HG02798 (cell line): ENCODE results near the gene DDIT3.
A peak's percentile ranks its signal among the peaks of the same experiment; 100 is the strongest.
"Not testable (repeated sequence)": the region's sequence is repeated elsewhere in the genome, so short reads cannot be mapped to it uniquely, and the experiment has no call there.

Source experiments
- ATAC-seq: cut with Tn5 transposase; IDR thresholded peaks from one replicate; pipeline ENCODE4 v1.9.1; 2021; ENCODE audit warnings: mild to moderate bottlenecking; ENCODE audit not compliant: unreplicated experiment, poor library complexity

Gene DDIT3

DNA sequence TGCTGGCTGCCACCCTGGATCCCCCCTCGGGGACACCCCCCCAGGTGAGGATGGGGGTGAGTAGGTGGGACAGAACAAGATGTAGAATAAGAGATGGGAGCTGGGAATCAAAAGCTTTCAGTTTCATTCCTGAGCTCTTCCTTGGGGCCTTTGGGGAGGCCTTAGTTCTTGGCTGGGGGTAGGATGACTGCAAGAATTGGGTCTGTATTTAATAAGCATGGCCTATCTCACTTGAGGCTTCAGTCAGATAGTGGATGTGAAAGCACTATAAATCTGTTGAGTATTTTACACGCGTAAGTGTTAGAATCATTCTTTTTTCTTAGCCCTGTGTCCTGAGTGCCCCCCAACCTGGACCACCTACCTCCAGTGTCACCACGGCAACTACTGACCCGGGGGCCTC lies 6.9 kb upstream of the DDIT3 start:
- ATAC-seq = no peak

DNA sequence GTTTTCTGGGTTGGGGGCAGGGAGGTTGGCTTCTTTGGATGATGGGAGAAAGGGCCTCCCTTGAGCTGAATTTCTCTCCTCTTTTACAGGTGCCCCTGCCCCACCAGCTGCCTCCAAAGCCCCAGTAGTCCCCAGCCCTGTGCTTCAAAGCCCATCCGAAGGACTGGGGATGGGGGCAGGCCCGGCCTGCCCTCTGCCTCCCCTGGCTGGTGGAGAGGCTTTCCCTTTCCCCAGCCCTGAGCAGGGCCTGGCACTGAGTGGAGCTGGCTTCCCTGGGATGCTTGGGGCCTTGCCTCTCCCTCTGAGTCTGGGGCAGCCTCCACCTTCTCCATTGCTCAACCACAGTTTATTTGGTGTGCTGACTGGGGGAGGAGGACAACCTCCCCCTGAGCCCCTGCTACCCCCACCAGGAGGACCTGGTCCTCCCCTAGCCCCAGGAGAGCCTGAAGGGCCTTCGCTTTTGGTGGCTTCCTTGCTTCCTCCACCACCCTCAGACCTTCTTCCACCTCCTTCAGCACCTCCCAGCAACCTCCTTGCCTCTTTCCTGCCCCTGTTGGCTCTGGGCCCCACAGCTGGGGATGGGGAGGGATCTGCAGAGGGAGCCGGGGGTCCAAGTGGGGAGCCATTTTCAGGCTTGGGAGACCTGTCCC lies 6.3 kb upstream of the DDIT3 start:
- no peak for ATAC-seq

DNA sequence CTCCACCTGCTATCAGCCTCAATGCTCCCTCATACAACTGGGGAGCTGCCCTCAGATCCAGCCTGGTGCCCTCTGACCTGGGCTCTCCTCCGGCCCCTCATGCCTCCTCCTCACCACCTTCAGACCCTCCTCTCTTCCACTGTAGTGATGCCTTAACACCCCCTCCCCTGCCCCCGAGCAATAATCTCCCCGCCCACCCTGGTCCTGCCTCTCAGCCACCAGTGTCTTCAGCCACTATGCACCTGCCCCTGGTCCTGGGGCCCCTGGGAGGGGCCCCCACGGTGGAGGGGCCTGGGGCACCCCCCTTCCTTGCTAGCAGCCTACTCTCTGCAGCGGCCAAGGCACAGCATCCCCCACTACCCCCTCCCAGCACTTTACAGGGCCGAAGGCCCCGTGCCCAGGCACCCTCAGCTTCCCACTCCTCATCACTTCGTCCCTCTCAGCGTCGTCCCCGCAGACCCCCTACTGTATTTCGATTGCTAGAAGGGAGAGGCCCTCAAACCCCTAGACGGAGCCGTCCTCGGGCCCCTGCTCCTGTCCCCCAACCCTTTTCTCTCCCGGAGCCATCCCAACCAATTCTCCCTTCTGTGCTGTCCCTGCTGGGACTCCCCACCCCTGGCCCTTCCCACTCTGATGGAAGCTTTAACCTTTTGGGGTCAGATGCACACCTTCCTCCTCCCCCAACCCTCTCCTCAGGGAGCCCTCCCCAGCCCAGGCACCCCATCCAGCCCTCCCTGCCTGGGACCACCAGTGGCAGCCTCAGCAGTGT lies 5.5 kb upstream of the DDIT3 start:
- no peak for ATAC-seq

DNA sequence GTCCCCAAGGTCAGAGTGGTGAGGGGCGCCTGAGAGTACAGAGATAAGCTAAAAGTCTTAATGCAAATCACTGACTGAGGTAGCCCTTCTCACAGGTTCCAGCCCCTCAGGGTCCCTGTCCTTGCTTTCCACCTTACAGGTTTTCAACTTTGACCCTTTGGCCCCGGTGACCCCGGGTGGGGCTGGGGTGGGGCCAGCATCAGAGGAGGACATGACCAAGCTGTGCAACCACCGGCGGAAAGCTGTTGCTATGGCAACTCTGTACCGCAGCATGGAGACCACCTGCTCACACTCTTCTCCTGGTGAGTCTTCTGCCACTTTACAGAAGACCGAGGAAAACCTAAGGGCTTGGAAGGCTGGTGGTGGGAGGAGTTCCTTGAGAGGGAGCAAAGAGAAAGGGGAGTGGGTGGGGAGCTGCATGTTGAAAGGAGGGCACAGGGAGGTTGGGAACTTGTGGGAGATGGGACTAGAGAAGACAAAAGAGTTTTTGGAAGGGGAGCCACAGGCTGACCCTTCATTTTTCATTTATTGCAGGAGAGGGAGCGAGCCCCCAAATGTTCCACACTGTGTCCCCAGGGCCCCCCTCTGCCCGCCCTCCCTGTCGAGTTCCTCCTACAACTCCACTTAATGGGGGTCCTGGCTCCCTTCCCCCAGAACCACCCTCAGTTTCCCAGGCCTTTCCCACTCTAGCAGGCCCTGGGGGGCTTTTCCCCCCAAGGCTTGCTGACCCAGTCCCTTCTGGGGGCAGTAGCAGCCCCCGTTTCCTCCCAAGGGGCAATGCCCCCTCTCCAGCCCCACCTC lies 4.7 kb upstream of the DDIT3 start:
- ATAC-seq = no peak

DNA sequence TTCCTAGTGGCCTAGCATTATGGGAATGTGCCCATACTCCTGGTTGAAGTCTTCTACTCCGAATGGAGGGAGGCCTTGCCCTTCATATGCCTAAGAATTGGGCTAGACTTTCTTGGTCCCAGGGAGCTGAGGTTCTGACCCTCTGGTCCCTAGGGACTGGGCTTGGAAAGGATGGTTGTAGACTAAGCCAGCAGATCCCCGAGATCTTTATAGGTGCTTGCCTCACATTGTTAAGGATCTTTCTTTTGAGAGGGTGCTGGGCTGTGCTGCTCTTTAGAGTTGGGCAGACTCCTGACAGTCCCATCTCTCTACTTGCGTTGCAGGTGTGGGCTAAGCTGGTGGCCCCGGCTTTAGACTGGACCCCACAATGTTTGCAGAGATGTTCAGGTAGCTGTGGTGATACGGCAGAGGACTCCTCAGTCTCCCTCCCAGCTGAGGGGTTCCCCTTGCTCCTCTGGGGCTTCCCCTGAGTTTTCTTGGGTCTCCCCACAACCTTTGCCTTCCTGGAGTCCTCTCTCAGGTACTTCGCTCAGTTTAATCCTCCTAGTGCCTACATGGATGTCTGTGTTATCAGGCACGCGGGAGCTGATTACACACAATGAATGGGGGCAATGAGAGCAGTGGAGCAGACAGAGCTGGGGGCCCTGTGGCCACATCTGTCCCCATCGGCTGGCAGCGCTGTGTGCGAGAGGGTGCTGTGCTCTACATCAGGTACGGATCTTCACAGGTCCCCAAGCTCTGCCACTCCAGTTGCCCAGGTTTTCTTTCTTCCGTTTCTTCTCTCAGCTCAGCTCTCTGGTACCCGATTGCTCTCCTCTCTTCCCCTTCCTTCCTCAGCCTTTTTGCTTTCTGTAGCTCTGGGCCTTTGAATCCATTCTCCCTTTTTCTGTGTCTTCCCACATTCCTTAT lies 3.6 kb upstream of the DDIT3 start:
- ATAC-seq = no peak

DNA sequence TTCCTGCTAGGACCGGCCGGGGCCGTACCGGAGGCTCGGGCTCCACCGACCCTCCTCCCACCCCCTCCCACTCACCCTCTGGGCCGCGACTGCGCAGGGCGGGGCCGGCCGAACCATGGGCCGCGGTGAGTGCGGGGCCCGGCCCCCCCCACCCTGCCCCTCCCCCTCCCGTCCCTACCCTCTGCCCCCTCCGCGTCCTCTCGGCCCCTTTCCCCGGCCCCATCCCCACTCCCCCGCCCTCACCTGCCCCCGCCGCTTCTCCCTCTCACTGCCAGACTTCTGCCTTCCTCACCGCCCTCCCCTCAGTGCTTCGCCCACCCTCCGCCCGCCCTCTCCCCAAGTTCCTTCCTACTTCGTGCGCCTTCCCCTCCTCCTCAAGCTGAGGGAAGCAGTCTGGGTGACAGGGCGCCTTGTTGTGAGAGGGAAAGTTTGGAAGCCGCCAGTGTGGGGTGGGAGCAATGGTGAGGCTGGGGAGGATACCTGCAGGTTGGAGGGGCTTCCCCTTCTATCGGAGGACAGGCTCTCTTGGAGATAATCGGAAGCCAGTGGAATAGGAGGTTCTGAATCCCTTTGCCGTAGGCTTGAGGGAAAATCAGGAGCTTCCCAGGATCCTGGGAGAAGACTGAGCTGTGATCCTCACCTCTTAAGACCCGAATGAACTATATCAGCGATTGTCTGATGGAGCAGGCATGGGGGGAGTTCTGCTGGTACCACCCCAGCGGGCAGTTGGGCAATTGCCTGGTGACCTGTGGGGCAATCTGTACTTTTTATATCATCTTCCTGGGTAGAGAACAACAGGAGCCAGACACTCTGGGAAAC lies 2.8 kb upstream of the DDIT3 start:
- ATAC-seq = no peak

DNA sequence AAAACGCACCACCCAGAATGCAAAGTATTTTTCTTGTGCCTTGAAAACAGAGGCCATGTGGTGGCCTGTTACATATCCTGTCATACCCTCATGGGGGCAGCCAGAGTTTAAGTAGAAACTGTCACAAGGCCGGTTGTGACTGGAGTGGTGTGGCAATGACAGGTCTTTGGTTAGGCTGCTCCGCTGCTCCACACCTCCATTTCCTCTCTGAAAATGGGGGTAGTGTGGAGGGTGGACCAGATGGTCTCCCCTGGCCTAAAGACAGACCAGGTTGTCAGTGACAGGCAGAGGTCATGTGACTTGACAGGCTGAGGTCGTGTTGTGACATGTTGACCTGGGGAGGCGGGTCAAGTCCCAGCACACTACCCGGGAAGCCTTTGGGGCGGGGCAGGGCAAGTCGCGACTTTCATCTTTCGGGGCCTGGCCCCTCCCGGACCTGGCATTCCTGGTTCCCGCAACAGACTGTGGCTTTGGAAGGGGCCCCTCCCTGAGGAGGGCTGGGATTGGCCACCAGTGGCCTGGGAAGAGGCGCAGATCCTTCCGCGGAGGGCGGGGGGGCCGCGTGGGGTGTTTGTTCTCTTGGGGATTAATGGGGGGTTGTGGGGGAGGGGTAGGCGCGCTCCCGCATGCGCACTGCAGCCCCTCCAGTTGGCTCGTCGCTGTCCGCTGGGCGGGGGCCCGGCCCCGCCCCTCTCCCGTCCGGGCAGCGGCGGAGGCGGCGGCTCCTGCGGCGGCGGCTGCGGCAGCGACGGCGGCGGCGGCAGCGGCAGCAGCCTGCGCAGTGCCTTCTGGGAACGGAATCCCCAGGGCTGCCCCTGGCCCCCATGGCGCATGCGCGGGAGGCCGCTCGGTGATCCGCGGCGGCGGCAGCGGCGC lies 1.9 kb upstream of the DDIT3 start, which contains the start of gene MBD6:
Gene MBD6 (plus strand): TSS at position 814 of the 876 bp plus-strand sequence. CDS start 1,480 bp downstream, outside the sequence.
- ATAC-seq = peak; percentile 45

DNA sequence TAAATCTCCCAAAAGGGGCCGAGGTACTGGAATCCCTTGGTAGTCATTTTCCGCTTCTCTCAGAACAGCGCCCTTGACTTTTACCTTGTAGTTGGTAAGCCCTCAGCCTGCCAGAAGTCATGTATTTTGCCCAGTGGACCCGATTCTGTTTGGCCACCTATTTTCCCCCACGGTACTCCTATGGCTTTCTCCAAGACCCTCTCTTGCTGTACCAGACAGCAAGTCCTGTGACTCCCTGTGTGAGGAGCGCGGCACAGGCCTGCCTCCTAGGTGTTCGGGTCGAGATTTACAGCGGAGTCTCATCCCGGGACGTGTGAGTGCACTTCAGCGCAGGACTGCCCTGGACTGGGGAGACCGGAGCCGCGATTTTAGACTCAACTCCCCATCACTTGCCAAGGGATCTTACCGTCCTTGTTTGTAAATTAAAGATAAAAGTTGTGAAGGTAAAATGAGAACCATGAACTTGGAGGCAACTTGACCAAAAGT lies 1.3 kb upstream of the DDIT3 start:
- no peak for ATAC-seq

DNA sequence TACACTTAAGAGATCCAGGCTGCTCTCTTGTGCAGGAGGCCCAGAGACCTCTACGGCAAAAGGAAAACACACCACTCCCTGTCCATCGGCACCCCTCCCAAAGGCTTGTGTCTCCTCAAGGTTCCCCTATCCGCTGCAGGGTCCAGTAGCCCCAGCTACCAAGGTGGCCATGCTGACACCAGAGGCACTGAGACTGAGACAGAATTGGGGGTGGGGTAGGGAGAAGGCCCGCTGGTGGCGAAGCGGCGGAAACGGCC lies 590 bp downstream of the DDIT3 start:
- ATAC-seq = peak; percentile 5

DNA sequence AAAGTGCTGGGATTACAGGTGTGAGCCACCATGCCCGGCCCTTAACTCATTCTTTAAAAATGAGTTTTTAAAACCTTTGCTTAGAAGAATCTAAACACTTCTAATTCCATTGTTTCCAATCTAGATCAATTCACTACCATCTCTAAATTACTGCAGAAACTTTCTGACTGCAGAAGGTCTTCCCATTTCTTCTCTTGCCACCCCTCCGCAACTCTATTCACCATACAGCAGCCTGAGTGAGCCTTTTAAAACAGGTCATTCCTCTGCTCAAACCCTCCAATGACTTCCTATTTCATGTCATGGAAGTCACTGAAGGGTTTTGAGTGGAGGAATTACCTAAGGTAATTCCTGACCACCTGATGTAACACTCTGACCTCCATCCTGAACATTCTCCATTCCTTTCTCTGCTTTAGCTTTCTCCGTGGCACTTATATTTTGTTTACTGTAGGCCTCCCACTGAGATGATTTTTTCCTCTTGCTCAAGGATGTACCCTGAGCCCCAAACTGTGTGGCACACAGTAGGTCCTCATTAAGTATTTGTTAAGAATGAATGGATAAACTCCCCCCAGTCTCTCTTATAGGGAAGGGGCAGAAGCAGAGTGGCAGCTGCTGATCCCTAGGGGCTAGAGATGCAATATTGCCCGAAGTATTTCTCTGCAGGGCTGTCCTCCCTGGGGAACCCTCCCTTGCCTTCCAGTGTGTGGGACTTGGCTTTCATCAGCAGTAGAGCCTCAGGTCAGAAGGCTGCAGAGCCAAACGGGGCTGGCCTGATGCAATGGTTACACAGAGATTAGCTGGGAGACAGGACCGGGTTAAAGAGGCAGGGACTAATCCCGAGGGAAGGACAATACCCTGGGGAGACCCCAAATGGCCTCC lies 1.2 kb downstream of the DDIT3 start:
- ATAC-seq = no peak

DNA sequence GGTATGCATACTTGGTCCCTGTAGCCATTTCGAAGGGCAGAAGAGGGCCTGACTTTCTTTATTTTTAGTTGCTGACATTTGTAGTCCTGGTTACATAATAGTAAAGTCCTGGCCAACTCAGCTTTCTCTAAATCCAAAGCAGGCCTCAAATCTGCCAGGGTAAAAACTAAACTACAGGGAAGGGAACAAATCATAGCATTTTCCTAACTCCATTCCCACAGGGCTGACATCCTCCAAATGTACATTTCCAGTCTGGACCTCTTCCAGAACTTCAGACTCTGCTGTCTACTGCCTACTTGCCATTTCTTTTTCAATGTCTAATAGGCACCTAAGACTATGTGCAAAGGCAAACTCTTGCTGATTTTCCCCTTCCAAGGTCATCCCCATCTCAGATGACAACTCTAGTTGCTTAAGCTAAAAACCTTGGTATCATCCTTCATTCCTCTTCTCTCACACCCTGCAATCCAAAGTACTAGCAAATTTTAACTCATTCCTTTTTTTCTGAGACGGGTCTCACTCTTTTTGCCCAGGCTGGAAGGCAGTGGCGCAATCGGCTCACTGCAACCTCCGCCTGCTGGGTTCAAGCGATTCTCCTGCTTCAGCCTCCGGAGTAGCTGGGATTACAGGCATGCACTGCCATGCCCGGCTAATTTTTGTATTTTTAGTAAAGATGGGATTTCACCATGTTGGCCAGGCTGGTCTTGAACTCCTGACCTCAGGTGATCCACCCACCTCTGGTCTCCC lies 2.0 kb downstream of the DDIT3 start:
- no peak for ATAC-seq

DNA sequence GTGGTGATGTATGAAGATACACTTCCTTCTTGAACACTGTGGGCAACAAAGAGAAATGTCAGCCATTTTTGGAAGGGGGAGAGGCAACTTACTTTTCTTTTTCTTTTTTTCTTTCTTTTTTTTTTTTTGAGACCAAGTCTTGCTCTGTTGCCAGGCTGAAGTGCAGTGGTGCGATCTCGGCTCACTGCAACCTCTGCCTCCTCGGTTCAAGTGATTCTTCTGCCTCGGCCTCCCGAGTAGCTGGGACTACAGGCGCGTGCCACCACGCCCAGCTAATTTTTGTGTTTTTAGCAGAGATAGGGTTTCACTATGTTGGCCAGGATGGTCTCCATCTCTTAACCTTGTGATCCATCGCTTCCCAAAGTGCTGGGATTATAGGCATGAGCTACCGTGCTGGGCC lies 2.6 kb downstream of the DDIT3 start:
- ATAC-seq = not testable (repeated sequence)

DNA sequence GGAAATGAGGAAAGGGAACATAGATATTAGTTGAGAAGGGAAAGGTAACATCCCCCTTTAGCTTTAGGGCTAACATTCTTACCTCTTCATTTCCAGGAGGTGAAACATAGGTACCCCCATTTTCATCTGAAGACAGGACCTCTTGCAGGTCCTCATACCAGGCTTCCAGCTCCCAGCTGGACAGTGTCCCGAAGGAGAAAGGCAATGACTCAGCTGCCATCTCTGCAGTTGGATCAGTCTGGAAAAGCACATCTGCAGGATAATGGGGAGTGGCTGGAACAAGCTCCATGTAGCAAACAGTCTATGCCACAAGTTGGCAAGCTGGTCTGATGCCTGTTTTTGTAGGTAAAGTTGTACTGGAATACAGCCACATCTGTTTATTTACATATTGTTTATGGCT lies 3.1 kb downstream of the DDIT3 start:
- no peak for ATAC-seq

DNA sequence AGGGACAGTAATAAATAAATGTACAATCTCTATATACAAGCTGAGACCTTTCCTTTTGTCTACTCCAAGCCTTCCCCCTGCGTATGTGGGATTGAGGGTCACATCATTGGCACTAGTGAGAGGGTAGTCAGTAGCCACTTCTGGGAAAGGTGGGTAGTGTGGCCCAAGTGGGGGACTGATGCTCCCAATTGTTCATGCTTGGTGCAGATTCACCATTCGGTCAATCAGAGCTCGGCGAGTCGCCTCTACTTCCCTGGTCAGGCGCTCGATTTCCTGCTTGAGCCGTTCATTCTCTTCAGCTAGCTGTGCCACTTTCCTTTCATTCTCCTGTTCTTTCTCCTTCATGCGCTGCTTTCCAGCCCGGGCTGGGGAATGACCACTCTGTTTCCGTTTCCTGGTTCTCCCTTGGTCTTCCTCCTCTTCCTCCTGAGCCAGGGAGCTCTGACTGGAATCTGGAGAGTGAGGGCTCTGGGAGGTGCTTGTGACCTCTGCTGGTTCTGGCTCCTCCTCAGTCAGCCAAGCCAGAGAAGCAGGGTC lies 3.6 kb downstream of the DDIT3 start:
- no peak for ATAC-seq

DNA sequence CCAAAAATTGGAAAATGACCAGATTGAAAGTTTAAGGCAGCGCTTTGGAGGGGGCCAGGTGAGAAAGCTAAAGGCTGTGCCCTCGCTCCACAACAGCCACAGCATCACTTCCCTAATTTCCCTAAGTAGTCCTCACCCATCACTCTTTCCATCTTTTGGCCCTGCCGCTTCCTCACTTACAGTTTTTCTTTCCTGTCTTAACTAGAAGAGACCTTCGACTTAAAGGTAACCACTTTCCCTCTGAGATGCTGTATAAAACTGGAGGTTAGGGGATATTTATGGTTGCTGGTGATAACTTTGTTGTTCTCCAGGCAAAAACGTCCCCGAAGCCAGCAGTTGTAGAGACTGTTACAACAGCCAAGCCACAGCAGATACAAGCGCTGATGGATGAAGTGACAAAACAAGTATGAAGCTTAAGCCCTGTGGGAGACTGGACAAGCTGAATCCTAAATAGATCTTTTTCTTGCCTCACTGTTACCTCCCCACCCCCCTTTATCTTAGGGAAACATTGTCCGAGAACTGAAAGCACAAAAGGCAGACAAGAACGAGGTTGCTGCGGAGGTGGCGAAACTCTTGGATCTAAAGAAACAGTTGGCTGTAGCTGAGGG lies 4.3 kb downstream of the DDIT3 start:
- no peak for ATAC-seq

DNA sequence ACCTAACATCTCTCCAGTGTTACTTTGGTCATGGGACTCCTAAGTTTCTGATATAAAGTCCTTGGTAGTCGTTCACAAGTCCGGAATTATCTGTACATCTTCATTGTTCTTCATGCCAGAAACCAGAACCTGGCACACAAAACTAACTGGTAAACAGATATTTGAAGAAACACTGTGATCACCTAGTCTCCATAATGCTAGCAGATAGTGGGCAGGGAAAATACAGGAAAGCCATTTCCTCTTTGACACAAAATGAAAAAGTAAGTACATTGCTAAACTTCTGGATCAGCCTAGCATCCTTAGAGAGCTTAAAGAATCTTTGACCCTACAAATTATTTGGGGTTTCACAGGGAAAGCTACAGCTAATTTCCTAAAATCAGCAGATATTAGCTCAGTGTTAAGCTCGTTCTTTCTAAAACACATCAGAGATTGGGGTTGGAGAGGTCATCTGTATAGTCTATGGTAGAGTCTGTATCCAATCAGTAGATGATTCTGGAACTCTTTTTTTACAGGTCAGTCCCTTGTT lies 4.8 kb downstream of the DDIT3 start:
- no peak for ATAC-seq
